Activated T-cell treated with anti-CD3 and anti-CD28 coated beads for 4 hours (primary cell): ENCODE measurements around the gene TRIM8.

Experiments
- DNase-seq: peaks from one replicate; pipeline ENCODE4 v3.0.0-alpha.2; 2020

TRIM8 gene, protein sequence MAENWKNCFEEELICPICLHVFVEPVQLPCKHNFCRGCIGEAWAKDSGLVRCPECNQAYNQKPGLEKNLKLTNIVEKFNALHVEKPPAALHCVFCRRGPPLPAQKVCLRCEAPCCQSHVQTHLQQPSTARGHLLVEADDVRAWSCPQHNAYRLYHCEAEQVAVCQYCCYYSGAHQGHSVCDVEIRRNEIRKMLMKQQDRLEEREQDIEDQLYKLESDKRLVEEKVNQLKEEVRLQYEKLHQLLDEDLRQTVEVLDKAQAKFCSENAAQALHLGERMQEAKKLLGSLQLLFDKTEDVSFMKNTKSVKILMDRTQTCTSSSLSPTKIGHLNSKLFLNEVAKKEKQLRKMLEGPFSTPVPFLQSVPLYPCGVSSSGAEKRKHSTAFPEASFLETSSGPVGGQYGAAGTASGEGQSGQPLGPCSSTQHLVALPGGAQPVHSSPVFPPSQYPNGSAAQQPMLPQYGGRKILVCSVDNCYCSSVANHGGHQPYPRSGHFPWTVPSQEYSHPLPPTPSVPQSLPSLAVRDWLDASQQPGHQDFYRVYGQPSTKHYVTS

DNA sequence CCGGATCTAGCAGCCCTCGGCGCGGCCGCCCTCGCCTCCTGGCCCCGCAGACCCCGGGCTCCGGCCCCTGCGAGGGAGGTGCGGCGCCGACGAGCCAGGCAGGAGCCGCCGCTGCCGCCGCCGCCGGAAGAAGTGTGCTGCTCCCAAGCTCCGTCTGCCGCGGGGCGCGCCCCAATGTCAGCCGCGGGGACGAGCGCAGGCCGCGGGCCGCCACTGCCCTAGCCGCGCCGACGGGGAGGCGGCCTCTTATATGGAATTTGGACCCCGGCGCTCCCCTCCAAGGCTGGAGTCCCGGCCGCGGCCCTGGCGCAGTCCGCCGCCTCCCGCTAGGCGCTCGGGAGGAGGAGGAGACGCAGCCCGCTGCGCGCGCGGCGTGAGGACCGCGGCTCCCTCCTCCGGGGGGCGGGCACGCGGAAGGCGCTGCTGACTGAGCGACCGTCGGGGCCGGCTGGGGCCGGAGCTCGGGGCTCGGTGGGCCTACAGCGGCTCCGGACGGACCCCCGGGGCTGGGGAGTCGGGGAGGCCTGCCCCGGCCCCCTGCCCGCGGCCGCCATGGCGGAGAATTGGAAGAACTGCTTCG lies at the start of gene TRIM8:
Gene TRIM8, plus strand, starts transcription at position 414 of the 580 bp plus-strand sequence. Its CDS starts 139 bp downstream, at position 553.
- DNase-seq: peak; percentile 36

DNA sequence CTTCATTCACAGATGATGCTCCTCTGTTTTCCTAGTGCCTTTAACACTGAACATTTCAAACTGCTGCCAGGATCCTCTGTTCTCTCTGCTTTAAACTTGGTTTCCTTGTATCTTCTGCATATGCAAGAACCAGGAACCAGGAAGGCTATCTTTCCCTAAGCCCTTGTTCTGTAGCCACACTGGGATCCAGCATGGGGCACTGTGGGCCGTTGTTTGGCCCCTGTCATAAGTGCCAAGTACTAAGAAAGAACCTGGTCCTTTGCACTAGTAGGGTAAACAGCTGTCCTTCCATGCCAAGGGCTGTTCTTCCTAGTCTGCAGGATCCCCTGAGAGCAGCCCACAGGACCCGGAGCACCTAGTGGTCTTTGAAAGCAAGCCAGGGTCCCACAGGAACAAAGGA lies 49.0 kb upstream of the TRIM8 start:
- DNase-seq: no peak

DNA sequence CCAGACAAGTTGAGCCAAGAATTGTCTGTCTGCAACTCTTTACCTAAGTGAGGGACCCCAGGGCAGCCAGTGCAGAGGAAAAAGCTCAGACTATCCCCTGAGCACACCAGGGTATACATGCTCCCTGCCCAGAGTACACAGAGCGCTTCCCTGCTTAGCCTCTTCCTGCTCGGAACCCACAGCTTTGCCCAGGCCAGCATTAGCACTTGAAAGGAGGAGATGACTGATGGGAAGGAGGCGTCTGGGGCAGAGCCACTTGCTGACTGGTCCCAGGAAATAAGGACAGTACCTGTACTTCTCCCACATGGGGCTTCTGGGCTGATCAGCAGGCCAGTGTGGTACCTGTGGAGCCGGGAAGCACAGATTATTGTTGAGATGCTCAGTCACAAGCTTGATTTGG lies 48.4 kb upstream of the TRIM8 start:
- DNase-seq: no peak

DNA sequence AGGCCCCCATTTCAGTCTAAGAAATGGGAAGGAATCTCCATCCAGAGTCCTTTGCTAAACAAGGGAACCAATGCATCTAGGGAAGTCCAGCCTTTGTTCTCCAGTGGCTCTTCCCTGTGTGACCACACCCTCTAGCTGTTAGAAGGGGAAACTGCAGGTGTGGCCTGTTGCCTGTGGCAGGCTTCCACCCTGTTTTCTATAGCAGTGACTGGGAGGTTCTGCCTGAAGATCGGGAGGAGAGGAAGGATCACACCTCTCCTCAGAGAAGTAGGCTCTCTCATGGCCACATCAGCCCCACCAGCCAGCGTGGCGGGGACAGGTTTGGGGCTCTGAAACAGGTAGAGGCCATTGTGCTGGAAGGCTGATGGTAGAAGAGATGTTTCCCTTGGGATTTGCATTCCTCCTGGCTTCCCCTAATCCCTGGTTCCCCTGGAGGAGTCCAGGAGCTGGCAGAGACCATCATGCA lies 47.7 kb upstream of the TRIM8 start:
- DNase-seq: no peak

DNA sequence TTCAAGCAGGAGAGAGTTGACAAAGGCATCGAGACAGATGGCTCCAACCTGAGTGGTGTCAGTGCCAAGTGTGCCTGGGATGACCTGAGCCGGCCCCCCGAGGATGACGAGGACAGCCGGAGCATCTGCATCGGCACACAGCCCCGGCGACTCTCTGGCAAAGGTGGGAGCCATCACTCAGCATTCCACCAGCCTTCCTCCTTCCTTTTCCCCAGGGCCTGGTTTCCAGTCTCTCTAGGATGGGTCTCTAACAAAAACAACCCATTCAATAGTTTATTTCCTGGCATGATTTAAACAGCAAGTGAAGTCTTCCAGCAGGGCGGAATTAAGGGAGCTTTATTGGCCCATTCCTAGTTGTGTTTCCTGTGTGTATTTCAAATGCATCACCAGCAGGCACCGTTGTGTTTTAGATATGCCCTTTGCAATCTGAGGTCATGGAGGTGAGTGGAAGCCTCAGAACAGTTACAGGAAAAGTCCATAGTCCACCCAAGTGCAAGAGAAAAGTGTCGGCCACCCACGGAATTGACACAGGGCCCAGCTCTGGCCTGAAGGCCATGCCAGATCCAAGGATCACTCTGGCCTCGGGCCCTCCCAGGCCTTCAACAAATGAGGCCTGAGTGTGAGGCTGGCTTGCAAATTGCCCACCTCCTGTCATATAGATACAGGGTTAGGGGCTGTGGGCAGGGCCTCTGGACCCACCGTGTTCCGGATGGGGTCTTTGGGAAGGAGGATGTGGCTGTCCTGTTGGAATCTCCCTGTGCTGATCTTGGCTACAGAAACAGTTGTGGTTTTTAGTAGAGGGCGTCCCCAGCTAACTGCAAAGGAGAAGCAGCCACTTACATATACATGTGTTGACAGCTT lies 46.9 kb upstream of the TRIM8 start:
- DNase-seq: no peak

DNA sequence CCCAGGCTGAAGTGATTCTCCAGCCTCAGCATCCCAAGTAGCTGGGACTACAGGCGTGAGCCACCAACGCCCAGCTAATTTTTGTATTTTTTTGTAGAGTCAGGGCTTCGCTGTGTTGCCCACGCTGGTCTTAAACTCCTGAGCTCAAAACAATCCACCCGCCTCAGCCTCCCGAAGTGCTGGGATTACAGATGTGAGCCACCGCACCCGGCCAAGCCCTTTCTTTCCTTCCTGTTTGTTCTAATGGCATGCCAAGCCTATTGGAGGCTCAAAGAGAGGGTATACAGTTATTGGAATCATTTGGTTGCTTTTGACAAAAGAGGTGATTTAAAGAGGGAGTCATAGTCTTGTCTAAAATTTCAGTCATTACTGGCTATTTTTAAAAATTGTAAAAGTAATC lies 46.0 kb upstream of the TRIM8 start:
- DNase-seq: no peak

DNA sequence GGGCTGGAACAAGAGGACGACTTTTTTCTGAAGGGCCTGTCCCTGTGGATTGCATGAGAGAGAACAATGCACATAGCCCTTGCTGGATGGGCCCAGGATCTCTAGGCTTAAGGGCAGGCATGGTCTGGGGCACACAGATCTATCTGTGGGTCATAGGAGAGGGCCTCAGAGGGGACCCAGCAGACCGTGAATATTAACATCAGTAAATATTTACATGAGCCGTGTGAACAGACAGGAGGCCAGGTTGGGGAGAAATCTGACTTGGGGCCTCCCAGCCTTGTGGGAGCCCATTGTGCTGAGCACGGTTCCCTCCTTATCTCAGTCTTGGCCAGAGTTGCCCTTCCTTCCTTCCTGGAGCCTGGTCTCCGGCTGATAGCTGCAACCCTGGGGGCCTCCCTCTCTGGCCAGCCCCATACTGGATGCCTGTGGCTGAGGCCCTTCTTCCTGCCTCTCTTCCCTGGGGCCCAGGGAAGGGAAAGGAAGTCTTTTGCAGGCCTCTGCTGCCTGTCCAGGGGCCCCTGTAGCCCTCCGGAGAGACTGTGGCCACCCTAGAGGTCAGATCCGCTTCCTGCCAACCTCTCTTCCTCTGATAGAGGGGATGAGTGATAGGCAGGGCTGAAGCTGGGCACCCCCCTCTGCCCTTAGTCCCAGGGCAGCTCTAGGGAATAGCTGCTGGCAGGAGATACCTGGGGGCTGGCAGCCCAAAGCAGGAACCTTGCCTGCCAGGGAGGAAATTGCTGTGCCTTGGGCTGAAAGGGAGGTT lies 44.5 kb upstream of the TRIM8 start:
- DNase-seq: no peak

DNA sequence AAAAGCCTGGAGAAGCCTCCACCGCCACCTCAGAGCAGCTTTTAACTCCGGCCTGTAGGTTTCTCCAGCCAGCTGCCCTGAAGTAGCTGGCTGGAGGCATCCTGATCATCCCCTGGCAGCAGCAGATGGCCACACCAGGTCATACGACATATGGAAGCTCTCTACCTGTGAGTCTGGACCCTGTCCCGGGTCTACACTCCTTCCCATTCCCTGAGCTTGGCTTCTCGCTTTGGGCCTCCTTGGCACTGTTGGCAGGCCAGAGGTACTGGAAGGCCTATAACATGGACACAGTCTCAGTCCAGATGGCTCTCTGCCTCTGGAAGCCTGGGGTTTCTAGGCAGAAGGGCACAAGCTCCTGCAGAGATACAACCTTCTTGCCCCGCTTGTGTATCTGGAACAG lies 43.5 kb upstream of the TRIM8 start:
- DNase-seq: no peak

DNA sequence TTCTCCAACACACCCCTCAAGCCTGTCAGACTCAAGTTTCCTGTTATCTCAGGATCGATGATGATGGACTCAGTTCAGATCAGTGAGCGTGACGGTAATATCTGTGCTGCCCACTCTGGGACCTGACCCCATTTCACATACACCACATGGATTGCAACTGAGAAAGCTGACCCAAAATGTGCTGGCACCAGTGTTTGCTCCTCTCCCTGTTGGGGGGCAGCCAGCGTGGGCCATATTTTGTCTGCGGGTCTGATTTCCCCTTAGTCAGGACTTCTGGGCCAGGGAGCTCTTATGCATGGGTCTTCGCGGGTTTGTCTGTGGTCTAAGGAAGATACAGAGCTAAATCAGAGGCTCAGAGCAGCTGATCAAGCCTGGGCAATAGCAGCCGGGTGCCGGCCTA lies 42.6 kb upstream of the TRIM8 start:
- DNase-seq: no peak

DNA sequence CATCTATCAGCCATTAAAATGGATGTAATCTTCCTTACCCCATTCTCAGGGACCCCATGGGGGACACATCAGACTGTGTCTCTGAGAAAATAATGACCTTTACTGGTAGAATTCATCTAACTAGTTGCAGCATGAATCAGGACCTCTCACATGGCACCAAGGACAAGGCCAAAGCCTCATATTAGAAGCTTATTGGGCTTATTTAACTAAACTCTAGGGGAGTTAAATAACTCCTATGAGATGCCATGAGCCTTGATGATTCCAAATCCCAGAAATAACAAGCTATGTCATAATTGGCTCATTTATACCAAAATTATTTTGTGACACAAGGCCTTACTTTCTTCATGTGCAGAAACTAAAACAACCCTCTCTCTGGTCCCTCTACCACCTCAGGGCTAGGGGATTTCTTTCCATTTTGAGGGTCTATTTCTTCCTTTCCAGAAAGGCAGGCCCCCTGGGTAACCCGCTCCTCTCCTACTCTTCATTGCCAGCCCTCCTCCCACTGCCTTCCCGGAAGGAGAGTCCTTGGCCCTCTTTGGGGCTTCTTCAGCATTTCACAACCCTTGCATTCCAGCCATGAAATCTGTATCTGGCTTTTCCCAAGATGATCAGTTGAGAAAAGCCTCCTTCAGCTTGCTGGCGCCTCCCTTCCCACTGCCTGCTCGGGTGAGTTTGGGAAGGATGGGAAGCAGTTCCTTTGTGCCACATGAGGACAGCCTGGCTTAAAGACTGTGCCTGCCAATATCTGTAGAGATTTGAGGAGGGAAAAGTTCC lies 41.8 kb upstream of the TRIM8 start:
- DNase-seq: no peak

DNA sequence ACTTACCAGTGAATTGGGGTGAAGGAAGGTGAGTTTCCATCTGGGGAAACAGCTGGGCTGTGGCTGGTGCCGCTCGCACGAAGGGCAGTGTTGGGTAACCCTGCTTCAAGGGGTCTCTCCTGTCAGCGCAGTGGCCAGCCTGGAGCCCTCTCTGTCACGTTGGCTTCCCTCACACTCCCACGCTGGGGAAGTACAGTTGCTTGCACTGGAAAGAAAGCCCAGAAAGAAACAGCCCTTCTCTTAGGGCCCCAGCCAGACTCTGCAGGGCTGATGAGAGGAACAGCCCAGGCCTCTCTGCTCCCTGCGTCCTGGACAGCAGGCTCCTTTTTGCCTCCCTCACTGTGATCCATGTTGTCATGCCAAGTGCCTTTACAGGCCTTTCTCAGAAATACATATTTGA lies 40.3 kb upstream of the TRIM8 start:
- DNase-seq: no peak

DNA sequence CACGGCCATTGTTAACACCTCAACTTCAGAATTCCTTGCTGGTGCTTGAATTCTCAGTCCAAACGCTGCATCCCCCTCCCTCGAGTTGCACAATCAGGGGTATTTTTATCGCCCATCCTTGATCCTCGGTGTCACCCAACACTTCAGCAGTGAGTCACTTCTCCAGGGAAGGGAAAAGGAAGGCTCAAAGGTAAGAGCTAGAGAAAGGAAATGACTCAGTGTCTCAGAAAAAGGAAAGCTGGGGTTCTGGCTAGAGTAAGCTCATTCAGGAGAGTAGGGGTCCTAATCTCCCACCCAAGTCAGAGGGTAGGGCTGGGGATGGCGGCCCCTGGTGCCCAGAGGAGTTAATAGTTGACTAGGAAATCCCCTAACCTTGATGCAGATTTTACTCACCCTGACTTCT lies 39.8 kb upstream of the TRIM8 start:
- no peak for DNase-seq

DNA sequence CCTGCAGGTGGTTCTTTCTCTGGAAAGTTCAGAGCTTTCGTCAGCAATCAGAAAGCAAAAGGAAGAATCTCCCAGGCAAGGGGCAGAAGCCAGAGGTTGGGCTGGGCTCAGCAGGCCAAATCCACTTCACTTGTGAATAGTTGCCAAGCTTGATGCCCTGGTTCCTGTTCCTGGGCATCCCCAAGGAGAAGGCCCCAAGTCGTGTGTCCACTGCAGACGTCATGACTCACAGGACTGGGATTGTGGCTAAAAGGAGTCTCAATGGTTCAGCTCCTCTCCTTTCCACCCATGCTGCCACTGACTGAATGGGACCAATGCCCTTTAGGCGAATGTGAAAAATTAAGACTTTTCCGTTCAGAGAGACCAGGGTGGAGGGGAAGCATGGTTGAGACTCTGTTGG lies 38.6 kb upstream of the TRIM8 start:
- DNase-seq: no peak

DNA sequence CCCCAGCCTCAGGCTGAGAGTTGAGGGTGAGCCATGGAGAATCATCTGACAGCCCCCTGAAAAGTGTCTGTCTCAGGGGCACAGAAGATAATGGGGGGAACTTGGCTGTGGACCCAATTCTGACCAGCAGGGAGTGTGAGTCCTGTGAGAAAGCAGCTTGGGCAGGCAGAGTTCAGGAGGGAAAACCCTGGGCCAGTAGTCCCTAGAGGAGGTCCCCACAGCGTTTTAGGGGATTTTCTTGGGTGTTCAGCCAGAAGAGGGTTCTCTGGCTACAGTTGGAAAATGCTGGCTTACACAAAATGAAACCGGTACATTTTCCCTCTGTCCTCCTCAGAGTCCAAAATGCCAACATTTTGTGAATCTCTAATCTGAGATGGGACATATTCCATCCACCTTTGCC lies 35.8 kb upstream of the TRIM8 start:
- DNase-seq: no peak

DNA sequence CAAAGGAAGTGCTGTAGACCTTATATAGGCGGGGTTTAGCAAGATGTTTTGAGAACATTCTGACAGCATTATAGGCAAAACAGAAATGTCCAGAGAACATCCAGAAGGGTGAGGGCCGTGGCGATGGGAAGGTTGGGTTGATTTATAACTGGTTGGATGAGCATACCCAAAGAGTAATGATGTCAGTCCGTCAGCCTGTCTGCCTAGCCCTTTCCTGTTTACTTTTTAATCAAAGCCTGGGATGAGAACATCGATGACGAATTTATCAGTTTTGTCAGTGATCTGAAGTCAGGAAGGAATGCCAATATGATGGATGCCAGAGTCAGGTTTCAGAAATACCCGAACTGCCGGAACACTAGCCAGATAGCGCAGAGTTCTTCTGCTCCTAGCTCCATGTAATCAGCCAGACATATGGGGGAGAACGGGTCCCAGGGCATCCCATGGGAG lies 33.8 kb upstream of the TRIM8 start:
- no peak for DNase-seq

DNA sequence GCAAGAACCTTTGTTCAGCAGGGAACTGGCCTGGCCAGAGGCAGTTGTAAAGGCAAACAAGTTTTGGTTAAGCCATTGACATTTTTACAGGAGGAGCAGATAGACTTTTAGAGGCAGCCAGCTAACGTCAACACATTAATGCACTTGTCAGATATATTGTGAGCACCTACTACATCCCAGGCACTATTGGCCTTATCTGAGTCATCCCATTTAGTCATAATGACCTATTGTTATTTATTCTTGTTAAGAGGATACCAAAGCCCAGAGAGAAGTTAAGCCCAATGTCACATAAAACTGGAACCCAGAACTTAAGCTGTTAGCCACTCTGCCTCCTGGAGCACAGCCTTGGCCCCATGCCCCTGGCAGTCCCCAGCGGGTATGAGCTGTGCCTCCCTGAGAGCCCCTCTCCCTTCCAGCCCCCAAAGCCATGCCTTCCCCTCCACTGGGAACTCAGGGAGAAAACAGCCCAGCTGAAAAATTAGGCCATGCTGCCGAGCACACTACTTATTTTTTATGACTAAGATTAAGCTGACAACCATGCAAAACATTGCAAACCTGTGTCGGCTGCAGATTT lies 32.7 kb upstream of the TRIM8 start:
- DNase-seq: no peak

DNA sequence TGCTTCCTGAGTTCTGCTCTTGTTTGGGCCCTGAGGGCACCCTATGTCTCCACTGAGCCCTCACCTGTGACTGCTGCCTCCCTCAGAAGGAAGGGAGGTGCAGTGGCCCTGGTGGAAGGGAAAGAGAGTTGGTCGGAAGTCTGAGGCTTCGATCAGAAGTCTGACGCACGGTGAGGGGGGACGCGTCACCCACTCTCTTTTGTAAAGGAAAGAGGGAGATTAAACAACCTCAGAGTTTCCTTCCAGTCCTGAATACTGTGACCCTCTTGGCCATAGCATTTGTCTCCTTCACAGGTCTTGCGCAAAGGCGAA lies 31.4 kb upstream of the TRIM8 start:
- peak; percentile 33 for DNase-seq

DNA sequence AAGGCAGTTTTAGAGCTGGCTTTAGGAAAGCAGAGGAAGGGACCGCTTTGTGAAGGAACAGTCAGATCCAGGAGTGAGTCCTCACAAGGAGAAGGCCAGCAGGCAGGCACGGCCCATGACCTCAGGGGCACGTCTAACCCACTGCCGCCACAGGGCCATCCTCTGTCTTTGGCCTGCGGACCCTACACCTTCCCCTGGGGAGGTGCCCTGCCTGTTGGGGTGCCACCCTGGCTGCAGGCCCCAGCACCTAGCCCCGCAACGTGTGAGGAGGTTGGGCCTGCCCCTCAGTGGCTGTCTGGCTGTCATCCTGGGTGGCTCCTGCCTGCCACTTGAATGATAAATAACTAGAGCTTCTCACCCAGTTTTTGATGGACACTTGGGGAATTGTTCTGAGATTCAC lies 31.0 kb upstream of the TRIM8 start:
- DNase-seq: no peak

DNA sequence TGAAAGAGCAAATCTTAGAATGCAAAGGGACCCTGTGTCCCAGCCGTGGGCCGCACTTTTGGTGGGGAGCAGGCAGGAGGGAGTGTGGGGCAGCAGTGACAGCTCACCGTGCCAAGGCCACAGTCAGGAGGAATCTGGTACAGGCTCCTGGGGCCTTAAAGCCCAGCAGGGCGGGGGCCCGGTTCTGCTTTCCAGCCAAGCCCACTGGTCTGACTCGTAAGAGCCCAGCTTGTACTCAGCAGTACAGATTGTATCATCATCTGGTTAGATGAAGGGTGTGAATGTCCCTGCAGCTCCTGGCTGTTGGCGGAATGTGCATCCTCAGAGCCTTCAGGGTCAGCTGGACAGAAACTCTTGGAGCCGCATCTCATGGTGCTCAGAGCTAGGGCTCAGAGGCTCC lies 30.5 kb upstream of the TRIM8 start:
- no peak for DNase-seq

DNA sequence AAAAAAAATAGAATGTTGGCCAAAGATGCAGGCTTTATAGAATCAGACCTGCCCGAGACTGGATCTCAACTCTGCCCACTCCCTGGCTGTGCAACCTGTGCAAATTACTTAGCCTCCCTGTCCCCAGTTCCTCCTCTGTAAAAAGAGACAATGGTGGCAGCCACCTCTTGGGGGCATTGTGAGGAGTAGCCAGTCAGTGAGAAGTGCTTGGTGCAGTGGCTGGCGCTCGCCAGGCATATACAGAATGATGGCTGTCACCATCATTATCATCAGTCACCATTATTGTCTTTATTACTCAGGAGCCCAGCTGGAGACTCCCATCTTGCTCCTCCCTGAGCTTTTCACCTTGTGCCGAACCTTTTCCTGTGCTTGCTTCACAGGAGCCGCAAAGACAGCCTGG lies 29.4 kb upstream of the TRIM8 start:
- no peak for DNase-seq

DNA sequence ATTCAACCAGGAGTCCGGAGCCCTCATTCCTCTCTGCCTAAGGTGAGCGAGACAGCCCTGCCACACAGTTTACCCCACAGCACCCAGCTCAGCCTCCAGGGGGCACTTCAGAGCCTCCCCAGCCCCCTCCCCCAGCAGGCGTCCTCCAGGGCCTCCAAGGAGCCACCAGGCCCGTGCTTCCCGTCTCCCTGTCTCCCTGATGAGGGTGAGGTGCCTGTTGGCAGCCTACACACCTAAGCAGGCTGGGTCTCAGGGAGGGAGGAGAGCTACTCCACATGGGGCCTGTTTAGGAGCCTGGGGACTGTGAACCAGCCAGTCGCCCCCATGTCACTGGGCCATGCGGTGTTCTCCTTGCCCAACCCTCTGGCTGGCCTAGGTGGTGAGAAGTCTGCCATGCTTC lies 28.9 kb upstream of the TRIM8 start:
- no peak for DNase-seq
